Measurements from ENCODE around the gene ALX3.
"Not testable (repeated sequence)": the region's sequence is repeated elsewhere in the genome, so short reads cannot be mapped to it uniquely, and the experiment has no call there.

The ALX3 gene

GRCh38 chr1:110047463-110047862, 23.0 kb downstream of the ALX3 start:
- no peak overlapping the region for H3K4me3 Mint-ChIP-seq
- H3K4me1 Mint-ChIP-seq, result no peaks in the 10 kb centered on the region
- no peak overlapping the region for H3K27ac Mint-ChIP-seq
- peaks cover 17% of the 10 kb centered on the region for H3K36me3 Mint-ChIP-seq
- no peaks in the 10 kb centered on the region for H3K9me3 Mint-ChIP-seq
- no peaks in the 10 kb centered on the region for H3K27me3 Mint-ChIP-seq

- no peaks in the 10 kb centered on the region for H3K27me3 Mint-ChIP-seq
- no peak overlapping the region for H3K27ac Mint-ChIP-seq
- no peak overlapping the region for H3K4me3 Mint-ChIP-seq
- H3K9me3 Mint-ChIP-seq, result no peaks in the 10 kb centered on the region
- H3K36me3 Mint-ChIP-seq, result peaks cover 15% of the 10 kb centered on the region
- H3K4me1 Mint-ChIP-seq, result peaks cover 11% of the 10 kb centered on the region
Measured at GRCh38 chr1:110043016-110043415, 27.5 kb downstream of the ALX3 start.

DNA sequence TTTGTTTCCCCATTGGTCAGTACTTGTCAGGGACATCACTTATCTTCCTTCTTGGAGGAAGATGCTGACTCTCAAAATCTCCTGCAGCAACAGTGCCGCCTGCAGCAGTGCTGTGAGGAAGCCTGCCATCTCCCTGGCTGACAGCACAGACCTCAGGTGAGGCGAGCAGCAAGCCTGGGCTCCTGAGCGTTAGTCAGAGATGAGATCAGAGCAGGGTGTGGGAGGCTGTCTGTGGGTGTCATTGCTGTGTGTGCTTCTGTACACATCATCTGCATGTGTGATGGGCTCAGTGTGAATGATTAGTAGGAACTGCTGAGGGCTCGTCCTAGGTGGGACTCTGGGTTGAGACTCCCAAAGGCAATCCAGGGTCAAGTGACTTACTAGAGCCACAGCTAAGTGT, 29.9 kb downstream of the ALX3 start:
- Mint-ChIP-seq H3K4me3 (no peak overlapping the region), H3K4me1 (peaks cover 26% of the 10 kb centered on the region), H3K27me3 (no peaks in the 10 kb centered on the region), H3K27ac (no peak overlapping the region), H3K36me3 (peaks cover 9% of the 10 kb centered on the region), H3K9me3 (no peaks in the 10 kb centered on the region)

DNA sequence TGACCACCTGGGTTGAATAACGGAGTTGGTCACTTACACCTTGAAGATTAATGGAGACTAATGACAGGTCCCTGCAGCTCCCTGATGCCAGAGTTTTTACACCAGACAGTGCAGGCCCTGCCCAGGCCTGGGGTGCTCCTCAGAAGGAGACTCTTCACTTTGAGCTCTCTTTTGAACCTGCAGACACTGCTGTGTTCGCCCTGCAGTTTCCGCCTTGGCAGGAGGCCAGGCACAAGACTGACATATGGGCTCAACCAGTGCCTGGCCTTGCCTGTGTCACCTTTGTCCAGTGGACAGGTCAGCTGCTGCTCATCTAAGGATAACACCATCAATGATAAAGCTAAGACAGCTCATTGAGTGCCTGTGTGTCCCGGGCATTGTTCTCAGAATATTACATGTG, 30.8 kb downstream of the ALX3 start:
- Mint-ChIP-seq H3K4me1 (peaks cover 30% of the 10 kb centered on the region), H3K36me3 (peaks cover 6% of the 10 kb centered on the region)

GRCh38 chr1:110038271-110038670, 32.2 kb downstream of the ALX3 start:
- peaks cover 3% of the 10 kb centered on the region for H3K36me3 Mint-ChIP-seq
- H3K27ac Mint-ChIP-seq, result no peak overlapping the region
- H3K4me3 Mint-ChIP-seq, result no peak overlapping the region

More for the DNA sequence above, 30.8 kb downstream of the ALX3 start:
- Mint-ChIP-seq H3K27ac (no peak overlapping the region), H3K9me3 (no peaks in the 10 kb centered on the region), H3K27me3 (no peaks in the 10 kb centered on the region), H3K4me3 (no peak overlapping the region)

GRCh38 chr1:110035236-110035752, 35.2 kb downstream of the ALX3 start:
- Mint-ChIP-seq H3K4me3 (peak overlapping the region; percentile 96), H3K9me3 (no peaks in the 10 kb centered on the region), H3K4me1 (peaks cover 57% of the 10 kb centered on the region), H3K27ac (peak overlapping the region; percentile 53), H3K36me3 (peaks cover 3% of the 10 kb centered on the region), H3K27me3 (no peaks in the 10 kb centered on the region)

More at GRCh38 chr1:110038271-110038670, 32.2 kb downstream of the ALX3 start:
- Mint-ChIP-seq H3K9me3 (no peaks in the 10 kb centered on the region), H3K27me3 (no peaks in the 10 kb centered on the region), H3K4me1 (peaks cover 39% of the 10 kb centered on the region)

DNA sequence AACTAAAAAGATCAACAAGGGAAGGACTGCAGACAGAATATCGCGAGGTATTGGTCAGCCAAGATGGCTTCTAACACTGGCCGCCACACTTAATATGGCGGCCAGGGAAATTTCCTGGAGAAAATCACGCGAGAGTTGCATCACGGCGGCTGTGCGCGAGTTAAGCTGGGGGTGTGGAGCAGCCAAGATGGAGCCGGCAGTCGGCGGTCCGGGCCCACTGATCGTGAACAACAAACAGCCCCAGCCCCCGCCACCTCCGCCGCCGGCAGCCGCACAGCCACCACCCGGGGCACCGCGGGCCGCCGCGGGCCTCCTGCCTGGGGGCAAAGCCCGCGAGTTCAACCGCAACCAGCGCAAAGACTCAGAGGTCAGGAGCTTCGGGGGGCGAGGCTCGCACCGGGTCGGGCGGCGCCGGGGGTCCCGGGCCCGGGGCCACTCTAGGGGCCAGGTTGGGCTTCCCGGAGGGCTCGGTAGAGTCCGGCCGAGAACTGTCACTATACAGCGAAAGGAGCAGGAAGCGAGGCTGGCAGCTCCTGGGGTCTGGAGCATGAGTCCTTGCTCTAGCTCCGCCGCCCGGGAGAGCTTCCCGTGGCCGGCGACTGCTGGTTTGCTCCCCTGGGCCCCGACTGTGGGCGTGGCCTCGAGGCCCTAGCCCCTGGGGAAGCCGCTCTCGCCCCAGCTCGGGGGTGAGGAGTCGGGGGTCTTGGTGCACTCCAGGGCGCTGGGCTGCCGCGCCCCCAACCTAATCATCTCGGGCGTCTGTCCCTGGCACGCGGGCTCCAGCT, 35.8 kb downstream of the ALX3 start, which contains the start of gene STRIP1:
TSS of gene STRIP1 (plus strand) at position 174 of the 785 bp plus-strand sequence. CDS start at position 188, 14 bp downstream.
- Mint-ChIP-seq H3K36me3 (peaks cover 2% of the 10 kb centered on the region), H3K4me3 (peak within 1 kb of the TSS; percentile 96), H3K9me3 (no peaks in the 10 kb centered on the region), H3K4me1 (peaks cover 63% of the 10 kb centered on the region), H3K27me3 (no peaks in the 10 kb centered on the region), H3K27ac (peak within 1 kb of the TSS; percentile 96)

- Mint-ChIP-seq H3K9me3 (no peaks in the 10 kb centered on the region), H3K4me1 (peaks cover 64% of the 10 kb centered on the region), H3K27ac (peak overlapping the region; percentile 96), H3K4me3 (peak overlapping the region; percentile 89), H3K27me3 (no peaks in the 10 kb centered on the region), H3K36me3 (peaks cover 2% of the 10 kb centered on the region)
Measured at GRCh38 chr1:110034040-110034450, 36.4 kb downstream of the ALX3 start.

DNA sequence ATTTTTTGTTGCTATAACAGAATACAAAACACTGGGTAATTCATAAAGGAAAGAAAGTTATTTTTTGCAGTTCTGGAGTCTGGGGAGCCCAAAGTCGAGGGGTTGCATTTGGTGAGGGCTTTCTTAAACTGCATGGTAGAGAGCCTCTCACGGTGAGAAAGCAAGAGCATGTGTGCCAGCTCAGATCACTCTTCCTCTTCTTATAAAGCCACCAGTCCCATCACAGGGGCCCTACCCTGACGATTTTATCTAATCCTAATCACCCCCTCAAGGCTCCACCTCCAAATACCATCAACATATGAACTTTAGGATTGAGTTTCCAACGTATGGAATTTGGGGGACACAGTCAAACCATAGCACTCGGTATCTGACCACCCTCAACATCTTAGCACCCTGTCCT, 37.1 kb downstream of the ALX3 start:
- Mint-ChIP-seq H3K4me3 (peak overlapping the region; percentile 89), H3K27me3 (no peaks in the 10 kb centered on the region), H3K27ac (peak overlapping the region; percentile 96), H3K9me3 (no peaks in the 10 kb centered on the region), H3K4me1 (peaks cover 64% of the 10 kb centered on the region), H3K36me3 (no peaks in the 10 kb centered on the region)

DNA sequence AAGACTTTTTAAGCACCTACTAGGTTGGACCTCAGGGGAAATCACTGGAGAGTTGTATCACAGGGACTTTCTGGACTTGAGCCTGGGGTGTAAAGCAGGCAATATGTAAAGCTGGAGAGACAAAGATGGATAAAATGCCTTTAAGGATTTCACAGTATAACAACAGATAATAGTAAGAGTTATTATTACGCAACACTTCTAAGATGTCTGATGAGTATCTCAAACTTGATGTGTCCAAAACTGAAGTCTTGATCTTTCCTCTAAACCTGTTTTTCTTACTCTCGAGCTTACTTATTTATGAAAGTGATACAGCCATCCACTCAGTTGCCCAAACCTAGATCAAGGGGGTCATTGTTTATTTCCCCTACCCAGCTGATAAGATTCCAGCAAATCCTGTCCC, 38.1 kb downstream of the ALX3 start:
- H3K4me1 Mint-ChIP-seq, result peaks cover 63% of the 10 kb centered on the region
- H3K9me3 Mint-ChIP-seq, result no peaks in the 10 kb centered on the region
- H3K27ac Mint-ChIP-seq, result peak overlapping the region; percentile 46

DNA sequence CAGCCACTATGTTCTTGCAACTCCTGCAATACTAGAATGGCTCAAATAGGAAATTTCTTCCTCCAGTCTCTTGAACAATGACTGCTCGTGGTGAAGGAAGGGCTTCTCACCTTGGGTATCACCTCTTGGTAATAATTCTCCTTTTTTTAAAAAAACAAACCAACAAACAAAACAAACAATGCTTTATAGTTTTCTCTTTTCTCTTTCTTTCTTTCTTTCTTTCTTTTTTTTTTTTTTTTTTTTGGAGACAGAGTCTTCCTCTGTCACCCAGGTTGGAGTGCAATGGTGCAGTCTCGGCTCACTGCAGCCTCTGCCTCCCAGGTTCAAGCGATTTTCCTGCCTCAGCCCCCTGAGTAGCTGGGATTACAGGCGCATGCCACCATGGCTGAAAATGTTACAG, 39.8 kb downstream of the ALX3 start:
- H3K4me3 Mint-ChIP-seq, result peak overlapping the region; percentile 85
- H3K27ac Mint-ChIP-seq, result peak overlapping the region; percentile 97
- H3K27me3 Mint-ChIP-seq, H3K9me3 Mint-ChIP-seq, H3K36me3 Mint-ChIP-seq: not testable (repeated sequence)
- peaks cover 50% of the 10 kb centered on the region for H3K4me1 Mint-ChIP-seq

More for the DNA sequence above, 38.1 kb downstream of the ALX3 start:
- Mint-ChIP-seq H3K4me3 (peak overlapping the region; percentile 12), H3K36me3 (no peaks in the 10 kb centered on the region), H3K27me3 (no peaks in the 10 kb centered on the region)

GRCh38 chr1:110024613-110025012, 45.9 kb downstream of the ALX3 start:
- Mint-ChIP-seq H3K27me3 (no peaks in the 10 kb centered on the region), H3K4me1 (peaks cover under 1% of the 10 kb centered on the region), H3K9me3 (no peaks in the 10 kb centered on the region), H3K4me3 (no peak overlapping the region), H3K27ac (no peak overlapping the region), H3K36me3 (peaks cover 8% of the 10 kb centered on the region)

DNA sequence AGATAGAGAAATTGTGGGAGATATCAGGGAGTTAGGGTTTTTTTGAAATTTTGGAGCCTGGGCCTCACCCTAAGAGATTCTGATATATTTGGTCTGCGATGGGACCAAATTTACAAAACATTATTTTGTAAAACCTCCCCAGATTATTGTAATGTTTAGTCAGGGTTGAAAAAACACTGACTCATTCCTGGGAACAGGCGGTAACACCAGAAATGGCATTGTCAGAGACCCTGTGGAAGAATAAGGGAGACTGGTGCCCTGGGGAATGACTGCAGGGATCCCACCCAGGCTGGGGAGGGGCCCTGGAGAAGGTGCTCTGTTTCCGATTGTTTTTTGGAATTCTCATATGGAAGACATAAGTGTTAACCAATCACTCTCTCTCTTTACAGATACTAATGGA, 49.2 kb downstream of the ALX3 start:
- H3K4me1 Mint-ChIP-seq, result no peaks in the 10 kb centered on the region
- H3K27ac Mint-ChIP-seq, result no peak overlapping the region
- no peaks in the 10 kb centered on the region for H3K27me3 Mint-ChIP-seq
- H3K36me3 Mint-ChIP-seq, result peaks cover 16% of the 10 kb centered on the region
- no peak overlapping the region for H3K4me3 Mint-ChIP-seq
- no peaks in the 10 kb centered on the region for H3K9me3 Mint-ChIP-seq

DNA sequence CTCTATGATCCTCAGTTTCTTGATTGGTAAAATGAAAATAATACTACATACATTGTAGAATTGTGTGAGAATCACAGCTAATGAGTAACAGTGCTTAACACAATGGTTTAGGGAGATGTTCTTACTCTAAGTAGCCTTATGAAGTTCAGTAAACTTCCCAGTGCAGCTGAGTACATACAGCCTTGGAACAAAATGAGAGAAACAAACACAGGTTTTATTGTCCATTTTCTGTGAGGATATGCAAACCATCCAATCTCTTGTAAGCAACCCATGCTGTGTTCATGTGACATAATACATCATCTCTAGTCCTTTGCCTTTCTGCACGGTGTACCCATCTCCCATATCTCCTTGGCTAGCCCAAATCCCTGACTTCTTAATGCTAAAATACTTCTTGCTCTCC, 50.7 kb downstream of the ALX3 start:
- peaks cover 21% of the 10 kb centered on the region for H3K36me3 Mint-ChIP-seq
- H3K4me3 Mint-ChIP-seq, result no peak overlapping the region
- no peak overlapping the region for H3K27ac Mint-ChIP-seq
- H3K9me3 Mint-ChIP-seq, result no peaks in the 10 kb centered on the region
- no peaks in the 10 kb centered on the region for H3K27me3 Mint-ChIP-seq
- H3K4me1 Mint-ChIP-seq, result no peaks in the 10 kb centered on the region

- no peaks in the 10 kb centered on the region for H3K27me3 Mint-ChIP-seq
Measured at GRCh38 chr1:110018396-110018795, 52.1 kb downstream of the ALX3 start.

DNA sequence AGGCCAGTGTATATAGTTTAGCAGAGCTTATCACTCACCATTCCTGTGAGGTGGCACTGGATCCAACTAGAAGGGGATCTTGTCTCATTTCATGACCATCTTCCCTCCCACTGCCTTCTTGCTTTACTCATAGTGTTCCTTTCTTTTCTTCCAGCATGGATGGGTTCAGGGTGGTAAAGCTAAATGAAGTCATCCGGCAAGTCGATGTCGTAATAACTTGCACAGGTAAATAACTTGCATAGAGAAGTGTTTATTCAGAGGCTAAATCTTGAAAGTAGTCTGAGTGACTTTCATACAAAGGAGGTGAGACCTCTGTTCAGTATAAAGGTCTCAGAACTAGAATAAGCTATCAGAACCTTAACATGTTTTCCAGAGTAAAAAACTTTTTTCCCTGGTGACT, 52.7 kb downstream of the ALX3 start:
- Mint-ChIP-seq H3K36me3 (peaks cover 23% of the 10 kb centered on the region), H3K27ac (no peak overlapping the region), H3K27me3 (no peaks in the 10 kb centered on the region), H3K4me3 (no peak overlapping the region), H3K4me1 (no peaks in the 10 kb centered on the region), H3K9me3 (no peaks in the 10 kb centered on the region)

More at GRCh38 chr1:110018396-110018795, 52.1 kb downstream of the ALX3 start:
- Mint-ChIP-seq H3K4me3 (no peak overlapping the region), H3K27ac (no peak overlapping the region), H3K9me3 (no peaks in the 10 kb centered on the region), H3K36me3 (peaks cover 23% of the 10 kb centered on the region), H3K4me1 (no peaks in the 10 kb centered on the region)
